COLO829 (cell line): ENCODE measurements around the gene SMARCD2.
"Not testable (repeated sequence)": the region's sequence is repeated elsewhere in the genome, so short reads cannot be mapped to it uniquely, and the experiment has no call there.

ENCODE experiments used
- DNase-seq: peaks from one replicate; pipeline ENCODE4 v3.0.0; 2012; ENCODE audit warnings: low spot score

SMARCD2 gene

GRCh38 chr17:63800783-63801182 lies 41.7 kb downstream of the SMARCD2 start:
- no peak for DNase-seq

GRCh38 chr17:63798572-63799106 lies 43.8 kb downstream of the SMARCD2 start:
- DNase-seq: no peak

DNA sequence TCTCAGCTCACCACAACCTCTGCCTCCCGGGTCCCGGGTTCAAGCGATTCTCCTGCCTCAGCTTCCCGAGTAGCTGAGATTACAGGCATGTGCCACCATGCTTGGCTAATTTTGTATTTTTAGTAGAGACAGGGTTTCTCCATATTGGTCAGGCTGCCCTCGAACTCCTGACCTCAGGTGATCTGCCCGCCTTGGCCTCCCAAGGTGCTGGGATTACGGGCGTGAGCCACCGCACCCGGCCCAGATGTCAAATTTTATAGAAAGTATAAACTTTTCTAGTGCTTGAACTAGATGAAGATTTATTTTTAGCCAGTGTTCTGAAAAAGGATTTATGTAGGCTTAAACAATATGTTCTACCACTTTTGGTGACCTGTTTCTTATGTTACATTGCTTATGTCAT lies 46.1 kb downstream of the SMARCD2 start:
- DNase-seq: not testable (repeated sequence)

DNA sequence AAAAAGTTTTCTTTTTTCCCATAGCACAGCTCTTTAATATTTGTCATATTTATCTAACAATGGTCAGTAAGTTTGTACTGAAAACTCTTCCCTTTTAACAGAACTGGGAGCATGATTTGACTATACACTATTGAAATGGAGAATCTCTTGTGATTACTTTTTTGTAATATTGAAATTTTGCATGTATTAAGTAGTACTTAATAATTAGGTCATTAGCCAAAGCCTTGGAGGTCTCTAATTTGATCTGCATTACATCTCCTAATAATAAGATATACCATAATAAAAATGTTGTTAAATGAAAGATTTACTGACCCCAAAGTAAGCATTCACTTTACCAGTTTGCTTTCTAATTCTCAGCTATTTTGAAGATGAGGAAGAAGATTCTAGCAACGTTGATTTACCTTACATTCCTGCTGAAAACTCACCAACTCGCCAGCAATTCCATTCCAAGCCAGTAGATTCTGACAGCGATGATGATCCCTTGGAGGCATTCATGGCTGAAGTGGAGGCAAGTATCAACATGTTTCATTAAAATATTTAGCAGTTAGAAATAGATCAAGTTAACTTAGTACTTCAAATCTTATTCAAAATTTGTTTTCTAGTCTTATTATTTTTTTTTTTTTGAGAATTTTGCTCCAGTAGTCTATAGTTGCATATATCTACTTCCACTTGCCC lies 50.3 kb downstream of the SMARCD2 start:
- no peak for DNase-seq

DNA sequence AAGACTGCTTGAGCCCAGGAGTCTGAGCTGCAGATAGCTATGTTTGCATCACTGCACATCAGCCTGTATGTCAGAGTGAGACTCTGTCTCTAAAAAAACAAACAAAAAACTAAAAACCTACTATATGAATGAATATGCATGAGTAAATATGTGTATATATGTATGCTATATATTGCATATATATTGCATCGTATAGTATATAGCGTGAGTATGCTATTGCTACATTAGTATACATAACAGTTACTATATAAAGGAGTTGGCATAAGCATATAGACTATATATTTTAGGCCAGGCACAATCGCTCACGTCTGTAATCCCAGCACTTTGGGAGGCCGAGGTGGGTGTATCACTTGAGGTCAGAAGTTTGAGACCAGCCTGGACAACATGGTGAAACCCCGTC lies 52.4 kb downstream of the SMARCD2 start:
- no peak for DNase-seq

- no peak for DNase-seq
These were observed 55.3 kb downstream of the SMARCD2 start for GRCh38 chr17:63786971-63787711.

GRCh38 chr17:63786117-63786516 lies 56.4 kb downstream of the SMARCD2 start:
- no peak for DNase-seq

- peak; percentile 93 for DNase-seq
These were observed 56.9 kb downstream of the SMARCD2 start for GRCh38 chr17:63785556-63785955.

- DNase-seq: no peak
These were observed 59.0 kb downstream of the SMARCD2 start for GRCh38 chr17:63783522-63783921.
